ENCODE results near the gene PRICKLE3.

PRICKLE3 gene

DNA sequence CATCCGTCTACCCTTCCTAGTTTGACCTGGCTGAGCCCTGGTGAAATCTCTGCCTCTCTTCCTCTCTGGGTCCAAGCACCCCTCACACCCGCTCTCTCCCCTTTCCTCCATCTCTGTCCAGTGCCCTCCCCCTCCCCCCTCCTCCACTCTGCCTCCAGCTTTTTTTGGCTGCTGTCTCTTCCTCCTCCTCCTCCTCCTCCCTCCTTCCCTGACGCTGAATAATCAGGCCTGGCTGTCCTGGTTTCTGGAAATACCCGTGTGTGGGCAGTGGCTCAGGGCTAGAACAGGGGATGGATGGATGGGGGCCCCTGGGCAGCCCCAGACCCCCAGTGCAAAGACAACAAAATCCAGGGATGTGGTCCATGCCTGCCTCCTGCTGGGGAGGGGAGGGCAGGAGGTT is 18.5 kb upstream of the PRICKLE3 start:
- DNase-seq, result no peak

DNA sequence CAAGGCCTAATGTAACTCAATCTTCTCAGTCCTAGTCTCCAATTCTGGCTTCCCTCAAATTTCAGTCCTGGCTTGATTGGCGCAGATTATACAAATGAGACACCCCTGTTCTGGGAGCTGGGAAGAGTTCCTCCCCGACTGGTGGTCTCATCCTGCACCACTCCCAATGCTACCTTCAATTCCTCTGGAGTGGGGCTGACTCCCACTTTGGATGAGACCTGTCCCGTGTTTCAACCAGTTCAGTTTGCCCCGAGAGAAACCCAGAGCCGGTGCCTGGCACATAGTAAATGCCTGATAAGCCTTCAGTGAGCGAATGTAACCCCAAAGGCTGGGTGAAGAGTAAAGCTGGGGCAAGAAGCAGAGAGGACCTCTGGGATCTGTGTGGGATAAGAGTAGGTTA is 17.8 kb upstream of the PRICKLE3 start:
- DNase-seq, result no peak

- no peak for DNase-seq
Observed at GRCh38 chrX:49203536-49203935, 17.4 kb upstream of the PRICKLE3 start.

DNA sequence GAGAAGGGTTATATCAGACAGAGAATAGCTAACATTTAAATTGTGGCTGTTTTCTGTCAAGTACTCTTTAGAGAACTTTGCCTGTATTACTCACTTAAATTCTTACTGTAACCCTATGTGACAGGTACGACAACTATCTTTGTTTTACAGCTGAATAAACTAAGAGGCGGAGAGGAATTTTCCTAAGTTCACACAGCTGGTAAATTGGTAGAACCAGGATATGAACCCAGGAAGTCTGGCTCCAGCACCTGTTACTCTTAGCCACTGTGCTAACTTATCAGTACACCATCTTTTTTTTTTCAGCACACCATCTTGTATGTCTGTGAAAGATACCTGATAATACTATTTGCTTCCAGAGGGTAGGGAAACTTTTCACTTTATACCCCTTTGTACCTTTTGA is 15.8 kb upstream of the PRICKLE3 start:
- peak in 1 of 2 experiments; percentile 56 for DNase-seq

DNA sequence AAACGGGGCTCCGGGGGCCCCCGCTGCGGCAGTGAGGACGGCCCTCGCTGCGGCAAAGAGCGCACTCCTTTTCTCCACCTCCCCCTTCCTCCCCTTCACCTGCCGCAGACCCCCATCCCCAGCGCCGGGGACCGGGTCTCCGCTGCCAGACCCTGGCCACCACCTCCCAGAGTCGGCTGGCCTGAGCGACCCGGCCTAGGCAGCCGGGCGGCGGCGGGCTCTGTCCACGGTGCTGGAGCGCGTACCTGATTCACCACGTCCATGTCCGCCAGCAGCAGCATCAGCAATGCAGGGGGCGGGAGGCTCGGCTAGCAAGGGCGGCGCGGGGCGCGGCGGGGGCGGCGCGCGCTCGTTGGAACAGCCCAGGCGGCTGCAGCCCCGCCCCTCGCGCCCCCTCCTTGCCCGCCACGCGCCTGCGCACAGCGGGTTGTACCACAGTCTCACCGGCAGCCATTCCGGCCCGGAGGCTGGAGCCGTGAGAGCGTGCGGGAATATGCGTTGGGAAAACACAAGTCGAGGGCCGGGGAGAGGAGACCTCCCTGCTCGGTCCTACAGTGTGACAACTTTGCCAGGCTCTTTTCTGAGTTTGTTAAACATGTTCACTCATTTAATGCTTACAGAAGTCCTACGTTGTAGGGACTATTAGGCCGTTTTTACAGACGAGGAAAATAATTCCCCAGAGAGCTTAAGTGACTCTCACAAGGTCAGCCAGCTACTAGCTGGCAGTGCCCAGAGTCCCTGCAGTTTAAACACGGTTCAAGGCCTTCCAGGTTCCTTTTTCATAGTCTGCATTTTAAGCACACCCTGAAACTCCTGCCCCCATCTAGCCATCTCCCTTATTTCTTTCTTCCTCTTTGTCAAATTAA is 14.0 kb upstream of the PRICKLE3 start, which contains the start of gene SYP:
TSS of gene SYP (minus strand) at position 288 of the 866 bp plus-strand sequence. CDS start at position 281, 7 bp downstream.
- DNase-seq, result peak; percentile 82 to 87

GRCh38 chrX:49199315-49199595 is 13.1 kb upstream of the PRICKLE3 start:
- no peak for DNase-seq

GRCh38 chrX:49198540-49199314 is 12.6 kb upstream of the PRICKLE3 start:
- DNase-seq, result no peak

- no peak for DNase-seq
Observed at GRCh38 chrX:49197543-49198087, 11.4 kb upstream of the PRICKLE3 start.

- DNase-seq, result no peak
Observed at GRCh38 chrX:49193542-49193964, 7.4 kb upstream of the PRICKLE3 start.

GRCh38 chrX:49192722-49193328 is 6.7 kb upstream of the PRICKLE3 start:
- DNase-seq, result peak; percentile 8 to 9

DNA sequence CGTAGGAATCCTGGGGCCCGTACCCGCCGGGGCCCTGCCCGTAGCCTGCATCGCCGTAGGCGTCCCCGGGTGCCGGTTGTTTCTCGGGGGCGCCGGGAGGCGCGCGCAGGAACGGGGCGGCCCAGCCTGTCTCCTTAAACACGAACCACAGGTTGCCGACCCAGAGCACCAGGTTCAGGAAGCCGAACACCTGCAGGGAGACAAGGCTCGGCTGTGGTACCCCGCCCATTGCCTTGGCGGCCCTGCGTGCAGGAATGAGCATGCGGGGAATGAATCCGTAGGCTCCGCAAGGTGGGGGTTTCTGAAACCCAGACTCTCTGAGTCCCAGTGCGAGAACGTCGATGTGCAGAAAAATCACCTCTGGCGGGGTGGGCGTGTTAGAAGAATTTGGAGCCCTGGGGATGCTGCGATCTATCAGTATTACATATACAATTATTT is 5.4 kb upstream of the PRICKLE3 start:
- no peak for DNase-seq

GRCh38 chrX:49190821-49191573 is 4.8 kb upstream of the PRICKLE3 start:
- DNase-seq, result peak; percentile 96 to 99

DNA sequence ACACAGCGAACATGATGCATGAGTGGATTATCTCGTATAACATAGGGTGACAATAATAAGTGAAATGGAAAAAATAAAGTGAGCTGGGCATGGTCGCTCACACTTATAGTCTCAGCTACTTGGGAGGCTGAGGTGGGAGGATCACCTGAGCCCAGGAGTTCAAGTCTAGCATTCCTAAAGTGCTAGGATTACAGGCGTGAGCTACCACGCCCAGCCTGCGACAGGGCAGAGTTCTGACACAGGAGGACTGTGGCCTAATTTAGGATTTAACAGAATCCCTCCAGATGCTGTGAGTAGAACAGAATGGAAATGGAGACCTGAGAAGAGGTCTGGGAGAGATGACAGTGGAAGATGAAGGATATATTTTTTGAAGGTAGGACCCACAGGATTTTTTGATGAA is 3.4 kb upstream of the PRICKLE3 start:
- no peak for DNase-seq

- no peak for DNase-seq
Observed at GRCh38 chrX:49188468-49189076, 2.4 kb upstream of the PRICKLE3 start.

GRCh38 chrX:49187526-49187925 is 1.4 kb upstream of the PRICKLE3 start:
- DNase-seq, result no peak

- no peak for DNase-seq
Observed at GRCh38 chrX:49187028-49187394, 838 bp upstream of the PRICKLE3 start.

DNA sequence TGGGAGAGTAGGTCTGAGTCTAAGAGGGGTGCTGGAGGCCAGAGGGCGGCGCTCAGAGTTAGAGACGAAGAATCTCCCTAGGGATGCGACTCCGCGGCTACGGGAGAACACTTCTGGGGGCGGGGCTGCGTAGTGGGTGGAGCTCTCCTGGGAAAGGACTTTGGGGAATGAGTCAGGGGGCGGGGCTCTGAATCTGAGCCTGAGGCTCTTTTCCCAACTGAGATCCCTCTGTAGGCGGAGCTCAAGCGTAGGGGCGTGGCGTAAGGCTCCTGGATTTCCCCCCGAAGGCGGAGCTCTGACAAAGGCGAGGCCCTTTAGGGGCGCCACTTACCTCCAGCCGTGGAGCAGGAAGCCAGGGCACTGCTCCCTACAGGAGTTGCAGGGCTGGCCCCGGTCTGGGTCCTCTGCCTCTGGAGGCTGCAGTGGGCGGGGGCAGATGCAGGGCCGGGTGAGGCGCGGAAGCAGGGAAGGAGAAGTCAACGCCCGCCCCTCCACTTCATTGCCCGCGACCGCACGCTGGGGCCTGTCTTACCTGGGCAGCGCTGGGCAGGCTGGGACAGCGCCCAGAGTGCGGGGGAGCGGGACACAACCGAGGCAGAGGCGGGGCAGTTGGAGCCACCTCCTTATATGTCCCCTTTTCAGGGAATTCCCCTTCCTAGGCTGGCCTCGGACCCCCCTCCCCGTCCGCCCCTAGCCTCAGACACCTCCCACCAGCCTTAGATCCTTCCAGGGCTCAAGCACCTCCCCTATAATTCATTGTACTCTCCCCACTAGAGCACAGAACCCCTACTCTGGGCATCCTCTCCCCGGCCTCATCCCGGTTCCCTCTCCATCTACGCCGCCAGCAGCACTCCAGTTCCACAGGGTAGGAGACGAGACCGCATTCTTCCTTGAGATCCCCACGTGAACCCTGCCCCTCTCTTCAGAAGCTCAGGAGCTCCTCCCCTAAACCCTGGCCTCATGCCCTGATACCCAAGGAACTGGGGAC is 1.6 kb downstream of the PRICKLE3 start:
- DNase-seq, result peak; percentile 83 to 92

- DNase-seq, result no peak
Observed at GRCh38 chrX:49183701-49184281, 2.4 kb downstream of the PRICKLE3 start.

GRCh38 chrX:49179358-49179757 is 6.8 kb downstream of the PRICKLE3 start:
- no peak for DNase-seq

- DNase-seq, result no peak
Observed at GRCh38 chrX:49178537-49178936, 7.6 kb downstream of the PRICKLE3 start.
